Tibial artery (tissue), 4 donors: Measurements from ENCODE around the gene HCN3.
"Not testable (repeated sequence)": the region's sequence is repeated elsewhere in the genome, so short reads cannot be mapped to it uniquely, and the experiment has no call there.

ENCODE experiments used
- DNase-seq, 2 donors: peaks; one replicate each; pipeline ENCODE4 v3.0.0-alpha.2; 2019
- H3K27ac ChIP-seq, 2 donors: fragments of 200-600 bp; sonication (generic) in 1 of 2; 1 replicate in 1 of 2; 2 replicates in 1 of 2; pipeline ENCODE4 v1.5.1; 2018 to 2019; ENCODE audit warnings: mild to moderate bottlenecking in 1 of 2
- H3K27me3 ChIP-seq, 2 donors: fragments of 200-600 bp; sonication (generic) in 1 of 2; one replicate each; pipeline versions ENCODE4 v1.5.1 to v1.6.0; 2016 to 2019
- H3K36me3 ChIP-seq, 3 donors: fragments of 200-600 bp; sonication (generic) in 2 of 3; one replicate each; pipeline ENCODE4 v1.5.1; 2016 to 2019; ENCODE audit warnings: mild to moderate bottlenecking in 2 of 3
- H3K4me1 ChIP-seq, 4 donors: fragments of 200-600 bp; sonication (generic) in 2 of 4; 1 replicate in 3 of 4; 2 replicates in 1 of 4; pipeline ENCODE4 v1.5.1; 2016 to 2019
- H3K4me3 ChIP-seq, 2 donors: fragments of 200-600 bp; sonication (generic) in 1 of 2; 1 replicate in 1 of 2; 2 replicates in 1 of 2; pipeline ENCODE4 v1.5.1; 2018 to 2019; ENCODE audit warnings: mild to moderate bottlenecking in 2 of 2
- H3K9me3 ChIP-seq, 3 donors: fragments of 200-600 bp; sonication (generic) in 1 of 3; one replicate each; pipeline ENCODE4 v1.5.1; 2016 to 2019
- intact Hi-C: fragments of 100-400 bp; cut with DNase I; formaldehyde crosslinking; loops from one replicate; pipeline ENCODE4 v1.15.0; 2023; ENCODE audit warnings: low total_unique reads
- TF ChIP-seq, protein P1 (sequence below), 2 experiments: fragments of 200-600 bp in 1 of 2; fragments of 450-650 bp in 1 of 2; IDR thresholded peaks; one replicate each; pipeline ENCODE4 v1.5.1; 2017 to 2019; ENCODE audit warnings: antibody characterized with exemption in 2 of 2, mild to moderate bottlenecking in 1 of 2, moderate library complexity in 1 of 2

HCN3 gene

GRCh38 chr1:155241069-155241679 lies 36.1 kb upstream of the HCN3 start:
- peak overlapping the region; percentile 32 to 41 for H3K4me3 ChIP-seq
- H3K36me3 ChIP-seq = peaks cover 16 to 25% (median 21%) of the 10 kb centered on the region in 3 donors
- TF ChIP-seq, protein P1, sequence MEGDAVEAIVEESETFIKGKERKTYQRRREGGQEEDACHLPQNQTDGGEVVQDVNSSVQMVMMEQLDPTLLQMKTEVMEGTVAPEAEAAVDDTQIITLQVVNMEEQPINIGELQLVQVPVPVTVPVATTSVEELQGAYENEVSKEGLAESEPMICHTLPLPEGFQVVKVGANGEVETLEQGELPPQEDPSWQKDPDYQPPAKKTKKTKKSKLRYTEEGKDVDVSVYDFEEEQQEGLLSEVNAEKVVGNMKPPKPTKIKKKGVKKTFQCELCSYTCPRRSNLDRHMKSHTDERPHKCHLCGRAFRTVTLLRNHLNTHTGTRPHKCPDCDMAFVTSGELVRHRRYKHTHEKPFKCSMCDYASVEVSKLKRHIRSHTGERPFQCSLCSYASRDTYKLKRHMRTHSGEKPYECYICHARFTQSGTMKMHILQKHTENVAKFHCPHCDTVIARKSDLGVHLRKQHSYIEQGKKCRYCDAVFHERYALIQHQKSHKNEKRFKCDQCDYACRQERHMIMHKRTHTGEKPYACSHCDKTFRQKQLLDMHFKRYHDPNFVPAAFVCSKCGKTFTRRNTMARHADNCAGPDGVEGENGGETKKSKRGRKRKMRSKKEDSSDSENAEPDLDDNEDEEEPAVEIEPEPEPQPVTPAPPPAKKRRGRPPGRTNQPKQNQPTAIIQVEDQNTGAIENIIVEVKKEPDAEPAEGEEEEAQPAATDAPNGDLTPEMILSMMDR (IDR thresholded peaks at IDR 0.05) = peak in 1 of 2 experiments; percentile 7
- intact Hi-C loops = loop anchor here (5.0 kb wide), 1 partner anchor 34 kb away; the partner anchor contains the start of genes MTX1 and THBS3
- peak overlapping the region in 1 of 2 donors; percentile 96 for H3K27ac ChIP-seq
- peak in 1 of 2 donors; percentile 80 for DNase-seq
- H3K9me3 ChIP-seq = no peaks in the 10 kb centered on the region
- H3K4me1 ChIP-seq = peaks cover 0 to 46% (median 26%) of the 10 kb centered on the region in 4 donors
- H3K27me3 ChIP-seq = no peaks in the 10 kb centered on the region

- Histone ChIP-seq H3K4me1 (peaks cover 0 to 46% (median 26%) of the 10 kb centered on the region in 4 donors), H3K36me3 (peaks cover 9 to 19% (median 18%) of the 10 kb centered on the region in 3 donors), H3K9me3 (no peaks in the 10 kb centered on the region), H3K27ac (peak overlapping the region in 1 of 2 donors; percentile 96), H3K4me3 (no peak overlapping the region), H3K27me3 (no peaks in the 10 kb centered on the region)
- intact Hi-C loops = loop anchor here (5.0 kb wide), 1 partner anchor 35 kb away; the partner anchor contains the start of genes MTX1 and THBS3
- DNase-seq = no peak
- TF ChIP-seq, protein P1 (IDR thresholded peaks at IDR 0.05) = no peak
These were observed 35.4 kb upstream of the HCN3 start for GRCh38 chr1:155241841-155242264.

- Histone ChIP-seq H3K4me1 (peaks cover 0 to 46% (median 26%) of the 10 kb centered on the region in 4 donors), H3K27me3 (no peaks in the 10 kb centered on the region), H3K4me3 (peak overlapping the region; percentile 59 to 83), H3K9me3 (no peaks in the 10 kb centered on the region), H3K27ac (peak overlapping the region; percentile 94 to 96), H3K36me3 (peaks cover 13 to 19% (median 14%) of the 10 kb centered on the region in 3 donors)
- TF ChIP-seq, protein P1 (IDR thresholded peaks at IDR 0.05) = no peak
- no peak for DNase-seq
- intact Hi-C loops = loop anchor here (5.0 kb wide), 1 partner anchor 36 kb away; the partner anchor contains the start of genes MTX1 and THBS3
These were observed 34.4 kb upstream of the HCN3 start for GRCh38 chr1:155242805-155243358.

DNA sequence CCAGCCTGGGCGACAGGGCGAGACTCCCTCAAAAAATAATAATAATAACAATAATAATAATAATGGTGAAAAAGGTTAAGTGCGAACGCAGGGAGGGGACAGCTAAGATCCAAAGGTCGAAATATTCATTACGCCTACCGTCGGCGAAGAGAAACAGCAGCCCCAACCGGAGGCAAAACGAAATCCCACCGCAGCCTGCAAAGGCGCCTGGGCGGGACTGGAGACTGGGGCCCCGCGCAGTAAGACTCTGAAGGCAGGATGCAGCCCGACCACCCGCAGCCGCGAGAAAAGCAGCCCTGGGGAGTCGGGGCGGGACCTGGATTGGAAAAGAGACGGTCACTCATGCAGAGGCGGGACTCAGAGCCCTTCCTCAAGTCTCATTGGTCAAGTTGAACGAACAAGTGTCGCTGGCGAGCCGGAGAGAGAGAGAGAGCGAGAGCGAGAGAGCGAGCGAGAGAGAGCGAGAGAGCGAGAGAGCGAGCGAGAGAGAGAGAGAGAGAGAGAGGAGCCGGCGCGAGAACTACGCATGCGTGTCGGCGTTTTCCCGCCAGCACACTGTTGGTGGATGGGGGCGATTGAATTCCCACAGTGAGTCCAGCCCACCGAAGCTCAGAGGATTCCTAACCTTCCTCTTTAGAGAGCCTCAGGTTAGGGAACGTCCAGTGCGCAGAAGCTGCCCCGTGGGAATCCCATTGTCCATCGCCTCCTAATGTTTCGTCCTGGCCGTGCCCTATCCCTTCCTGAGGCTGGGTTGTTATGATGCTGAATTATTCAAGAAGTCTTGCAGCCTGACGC lies 32.7 kb upstream of the HCN3 start:
- no peaks in the 10 kb centered on the region for H3K27me3 ChIP-seq

GRCh38 chr1:155245163-155245524 lies 32.1 kb upstream of the HCN3 start:
- Histone ChIP-seq H3K36me3 (peaks cover 14 to 28% (median 15%) of the 10 kb centered on the region in 3 donors), H3K4me1 (peaks cover 0 to 40% (median 27%) of the 10 kb centered on the region in 4 donors), H3K27me3 (no peaks in the 10 kb centered on the region), H3K9me3 (no peaks in the 10 kb centered on the region), H3K27ac (peak overlapping the region; percentile 94 to 96), H3K4me3 (peak overlapping the region; percentile 59 to 83)
- TF ChIP-seq, protein P1 (IDR thresholded peaks at IDR 0.05) = no peak
- DNase-seq = no peak
- intact Hi-C loops = no loop called here

More for the DNA sequence above, 32.7 kb upstream of the HCN3 start:
- Histone ChIP-seq H3K4me3 (peak overlapping the region; percentile 59 to 83), H3K9me3 (no peaks in the 10 kb centered on the region), H3K27ac (peak overlapping the region; percentile 94 to 96), H3K36me3 (peaks cover 14 to 28% (median 15%) of the 10 kb centered on the region in 3 donors), H3K4me1 (peaks cover 0 to 44% (median 26%) of the 10 kb centered on the region in 4 donors)
- intact Hi-C loops = loop anchor here (5.0 kb wide), 1 partner anchor 37 kb away; the partner anchor contains the start of genes MTX1 and THBS3
- peak; percentile 99 for DNase-seq
- TF ChIP-seq, protein P1 (IDR thresholded peaks at IDR 0.05) = peak; percentile 14 to 98

- H3K4me3 ChIP-seq, H3K27ac ChIP-seq, H3K27me3 ChIP-seq, DNase-seq, H3K9me3 ChIP-seq, intact Hi-C loops: not testable (repeated sequence)
- peaks cover 0 to 42% (median 30%) of the 10 kb centered on the region in 4 donors for H3K4me1 ChIP-seq
- peaks cover 14 to 28% (median 15%) of the 10 kb centered on the region in 3 donors for H3K36me3 ChIP-seq
These were observed 30.5 kb upstream of the HCN3 start for GRCh38 chr1:155246796-155247195.
